ENCODE data around the gene FAM170B. TPM values are rescaled to one million over a fixed set of nuclear protein-coding genes. Genes with fewer than 3 reads are reported as not detected.

The FAM170B gene
- total and polyA plus RNA-seq, 9 of the 15 experiments (the other 6 are each of a cell fraction or from before 2014, with no cell fraction given) = 0.11 to 0.21 TPM; not detected in 7

DNA sequence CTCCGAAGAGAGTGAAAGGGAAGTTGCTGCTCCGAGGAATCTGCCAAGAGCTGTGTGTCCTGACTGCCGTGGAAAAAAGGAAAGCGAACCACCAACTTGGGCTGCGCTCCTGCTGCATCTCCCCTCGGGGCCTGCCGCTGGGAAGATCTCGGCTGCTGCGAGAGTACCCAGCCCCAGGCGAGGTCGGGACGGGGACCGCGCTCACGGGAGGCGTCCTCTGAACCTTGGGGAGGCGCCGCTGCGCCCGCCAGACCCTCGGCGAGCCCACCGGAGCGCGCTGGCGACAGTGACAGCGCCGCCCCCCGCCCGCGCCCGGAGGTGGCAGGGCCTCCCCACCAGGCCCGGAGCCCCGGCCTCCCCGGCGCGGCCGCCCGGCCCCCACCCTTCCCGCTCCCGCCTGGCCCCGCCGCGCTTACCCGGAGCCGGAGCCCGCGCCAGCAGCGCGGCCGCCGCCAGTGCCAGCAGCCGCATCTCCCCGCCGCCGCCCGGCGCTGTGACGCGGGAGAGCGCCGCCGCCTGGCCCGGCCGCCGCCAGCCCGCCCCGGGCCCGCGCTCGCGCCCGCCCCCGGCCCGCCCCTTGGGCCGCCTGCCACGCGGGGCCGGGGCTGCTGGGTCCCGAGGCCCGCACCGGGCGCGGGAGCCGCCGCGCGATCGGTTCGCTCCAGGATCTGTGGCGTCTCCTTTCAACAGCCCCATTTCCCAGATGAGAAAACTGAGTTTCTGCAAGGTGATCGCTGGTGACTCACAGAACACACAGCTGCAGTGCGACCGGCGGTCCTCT, 18.6 kb downstream of the FAM170B start, which contains the start of gene VSTM4 (continued):
- TF ChIP-seq, protein P1, sequence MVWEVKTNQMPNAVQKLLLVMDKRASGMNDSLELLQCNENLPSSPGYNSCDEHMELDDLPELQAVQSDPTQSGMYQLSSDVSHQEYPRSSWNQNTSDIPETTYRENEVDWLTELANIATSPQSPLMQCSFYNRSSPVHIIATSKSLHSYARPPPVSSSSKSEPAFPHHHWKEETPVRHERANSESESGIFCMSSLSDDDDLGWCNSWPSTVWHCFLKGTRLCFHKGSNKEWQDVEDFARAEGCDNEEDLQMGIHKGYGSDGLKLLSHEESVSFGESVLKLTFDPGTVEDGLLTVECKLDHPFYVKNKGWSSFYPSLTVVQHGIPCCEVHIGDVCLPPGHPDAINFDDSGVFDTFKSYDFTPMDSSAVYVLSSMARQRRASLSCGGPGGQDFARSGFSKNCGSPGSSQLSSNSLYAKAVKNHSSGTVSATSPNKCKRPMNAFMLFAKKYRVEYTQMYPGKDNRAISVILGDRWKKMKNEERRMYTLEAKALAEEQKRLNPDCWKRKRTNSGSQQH (CRISPR knock-in tag; IDR thresholded peaks at IDR 0.05) = no peak
- no peak for TF ChIP-seq ILK (tag; IDR thresholded peaks at IDR 0.05; ENCODE audit: borderline replicate concordance, low read depth)
- no peak for TF ChIP-seq NFXL1 (CRISPR knock-in tag; IDR thresholded peaks at IDR 0.05)
- no peak for TF ChIP-seq BRD4 (IDR thresholded peaks at IDR 0.05)
- no peak for TF ChIP-seq WHSC1 (IDR thresholded peaks at IDR 0.05; ENCODE audit: low read length)
- TF ChIP-seq ZC3H8 (IDR thresholded peaks at IDR 0.05) = no peak
- TF ChIP-seq ZFX (CRISPR knock-in tag; IDR thresholded peaks at IDR 0.05) = peak; percentile 67; the same call in 1 of the 2 replicates
- TF ChIP-seq ZNF57 (CRISPR knock-in tag; IDR thresholded peaks at IDR 0.05) = no peak
- TF ChIP-seq FOXP1 (CRISPR knock-in tag; IDR thresholded peaks at IDR 0.05) = no peak; the same call in 1 of the 2 replicates
- no peak for TF ChIP-seq C11orf30 (IDR thresholded peaks at IDR 0.05; ENCODE audit: low read depth)
- TF ChIP-seq, protein P2, sequence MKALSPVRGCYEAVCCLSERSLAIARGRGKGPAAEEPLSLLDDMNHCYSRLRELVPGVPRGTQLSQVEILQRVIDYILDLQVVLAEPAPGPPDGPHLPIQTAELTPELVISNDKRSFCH (CRISPR knock-in tag; IDR thresholded peaks at IDR 0.05) = no peak
- TF ChIP-seq, protein P2 (tag; IDR thresholded peaks at IDR 0.05) = 0 out of 2 replicates have a peak, but pooled peaks have one; percentile 1
- no peak for TF ChIP-seq SNIP1 (IDR thresholded peaks at IDR 0.05; ENCODE audit: low read depth)
- TF ChIP-seq ZKSCAN1 (IDR thresholded peaks at IDR 0.05; ENCODE audit: low read depth, low read length) = no peak
- no peak for TF ChIP-seq NRF1 (conservative IDR thresholded peaks at IDR 0.05 in 1 of 2, IDR thresholded peaks at IDR 0.05 in 1 of 2)
- no peak for TF ChIP-seq IRF2 (CRISPR knock-in tag; IDR thresholded peaks at IDR 0.05)
- TF ChIP-seq STAT5A (IDR thresholded peaks at IDR 0.05; ENCODE audit: borderline replicate concordance, low read length) = no peak
- 0 out of 2 replicates have a peak, but pooled peaks have one; percentile 35 for TF ChIP-seq HDGF (IDR thresholded peaks at IDR 0.05)
- no peak for TF ChIP-seq HOXB6 (CRISPR knock-in tag; IDR thresholded peaks at IDR 0.05; ENCODE audit: borderline replicate concordance)
- TF ChIP-seq POLR2G (IDR thresholded peaks at IDR 0.05; ENCODE audit: low read depth, low read length) = peak; percentile 74
- TF ChIP-seq RCOR1 (IDR thresholded peaks at IDR 0.05; ENCODE audit: borderline replicate concordance in 1 of 2, low read depth in 2 of 2, low read length in 2 of 2) = peak; percentile 66 to 90; a peak in 3 of 4 replicates
- TF ChIP-seq, protein P3, sequence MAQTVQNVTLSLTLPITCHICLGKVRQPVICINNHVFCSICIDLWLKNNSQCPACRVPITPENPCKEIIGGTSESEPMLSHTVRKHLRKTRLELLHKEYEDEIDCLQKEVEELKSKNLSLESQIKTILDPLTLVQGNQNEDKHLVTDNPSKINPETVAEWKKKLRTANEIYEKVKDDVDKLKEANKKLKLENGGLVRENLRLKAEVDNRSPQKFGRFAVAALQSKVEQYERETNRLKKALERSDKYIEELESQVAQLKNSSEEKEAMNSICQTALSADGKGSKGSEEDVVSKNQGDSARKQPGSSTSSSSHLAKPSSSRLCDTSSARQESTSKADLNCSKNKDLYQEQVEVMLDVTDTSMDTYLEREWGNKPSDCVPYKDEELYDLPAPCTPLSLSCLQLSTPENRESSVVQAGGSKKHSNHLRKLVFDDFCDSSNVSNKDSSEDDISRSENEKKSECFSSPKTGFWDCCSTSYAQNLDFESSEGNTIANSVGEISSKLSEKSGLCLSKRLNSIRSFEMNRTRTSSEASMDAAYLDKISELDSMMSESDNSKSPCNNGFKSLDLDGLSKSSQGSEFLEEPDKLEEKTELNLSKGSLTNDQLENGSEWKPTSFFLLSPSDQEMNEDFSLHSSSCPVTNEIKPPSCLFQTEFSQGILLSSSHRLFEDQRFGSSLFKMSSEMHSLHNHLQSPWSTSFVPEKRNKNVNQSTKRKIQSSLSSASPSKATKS (CRISPR knock-in tag; IDR thresholded peaks at IDR 0.05) = no peak
- peak; percentile 63 for TF ChIP-seq RBFOX2 (IDR thresholded peaks at IDR 0.05; ENCODE audit: low read depth, low read length)
- TF ChIP-seq XRCC4 (IDR thresholded peaks at IDR 0.05; ENCODE audit: extremely low read depth, insufficient read depth, insufficient read length) = no peak
- TF ChIP-seq HMG20B (CRISPR knock-in tag; IDR thresholded peaks at IDR 0.05) = no peak
- TF ChIP-seq MECOM (CRISPR knock-in tag; IDR thresholded peaks at IDR 0.05) = no peak
- no peak for TF ChIP-seq ARHGAP35 (IDR thresholded peaks at IDR 0.05; ENCODE audit: partially characterized antibody)
- TF ChIP-seq HDAC6 (IDR thresholded peaks at IDR 0.05; ENCODE audit: low read depth, low read length) = no peak

Data from K562 (cell line).